22Rv1 (cell line): ENCODE measurements around the gene IFT25.
"Not testable (repeated sequence)": the region's sequence is repeated elsewhere in the genome, so short reads cannot be mapped to it uniquely, and the experiment has no call there.

Experiments used
- CTCF ChIP-seq: fragments of 450-650 bp; IDR thresholded peaks from 2 replicates; pipeline ENCODE4 v1.5.1; 2017; ENCODE audit warnings: mild to moderate bottlenecking
- ZFX ChIP-seq: fragments of 450-650 bp; IDR thresholded peaks from 2 replicates; pipeline ENCODE4 v1.6.1; 2017; ENCODE audit warnings: antibody characterized with exemption, borderline replicate concordance

- not testable (repeated sequence) for TF ChIP-seq CTCF, ZFX
Observed at GRCh38 chr1:53883600-53883999, 61.9 kb downstream of the IFT25 start.
